Common myeloid progenitor, CD34-positive (primary cell): ENCODE results near the gene CFHR3. TPM values are rescaled to one million over a fixed set of nuclear protein-coding genes. Genes with fewer than 3 reads are reported as not detected.
"Not testable (repeated sequence)": the region's sequence is repeated elsewhere in the genome, so short reads cannot be mapped to it uniquely, and the experiment has no call there.

ENCODE experiments used
- CTCF ChIA-PET: fragments of 350-600 bp; sonication (Branson Sonifier 250); formaldehyde crosslinking; loops from one replicate; lab custom pipeline; 2021; ENCODE audit warnings: antibody characterized with exemption; lab: Charles Lee
- POLR2A ChIA-PET: fragments of 350-600 bp; sonication (Branson Sonifier 250); formaldehyde crosslinking; loops from one replicate; lab custom pipeline; 2021; ENCODE audit warnings: antibody characterized with exemption; lab: Charles Lee
- DNase-seq, 3 donors: peaks; one replicate each; pipeline versions ENCODE4 v3.0.0 to v3.0.0-alpha.2; 2013
- H3K27ac ChIP-seq, 2 experiments: 1 replicate in 1 of 2; 2 replicates in 1 of 2; pipeline ENCODE4 v1.7.0; 2013; ENCODE audit warnings: inconsistent platforms in 2 of 2, low read length in 2 of 2, mild to moderate bottlenecking in 2 of 2, low read depth in 1 of 2, moderate library complexity in 1 of 2; ENCODE audit not compliant: severe bottlenecking in 2 of 2, insufficient read depth in 1 of 2, poor library complexity in 1 of 2
- H3K27me3 ChIP-seq, 5 experiments: replicated peaks in 2 of 5; 1 replicate in 3 of 5; 2 replicates in 2 of 5; pipeline versions ENCODE4 v1.6.1 to v1.7.0; 2013; ENCODE audit warnings: low read length in 4 of 5, mild to moderate bottlenecking in 2 of 5, moderate library complexity in 2 of 5, inconsistent platforms in 1 of 5; ENCODE audit not compliant: insufficient read depth in 5 of 5, control insufficient read depth in 4 of 5
- H3K36me3 ChIP-seq, 4 experiments: 1 replicate in 2 of 4; 2 replicates in 2 of 4; pipeline versions ENCODE4 v1.6.1 to v1.7.0; 2013; ENCODE audit warnings: low read length in 3 of 4, control low read depth in 1 of 4, mild to moderate bottlenecking in 1 of 4; ENCODE audit not compliant: control insufficient read depth in 4 of 4, insufficient read depth in 4 of 4
- H3K4me1 ChIP-seq, 4 experiments: 1 replicate in 3 of 4; 2 replicates in 1 of 4; pipeline versions ENCODE4 v1.6.1 to v1.7.1; 2013; ENCODE audit warnings: low read length in 3 of 4, mild to moderate bottlenecking in 3 of 4, control low read depth in 1 of 4, inconsistent platforms in 1 of 4, moderate library complexity in 1 of 4; ENCODE audit not compliant: control insufficient read depth in 4 of 4, insufficient read depth in 4 of 4; ENCODE audit errors: control extremely low read depth in 1 of 4
- H3K4me3 ChIP-seq, 7 experiments: 1 replicate in 4 of 7; 2 replicates in 3 of 7; pipeline versions ENCODE4 v1.5.1 to v1.7.0; 2013; ENCODE audit warnings: mild to moderate bottlenecking in 7 of 7, low read length in 6 of 7, moderate library complexity in 6 of 7, inconsistent platforms in 2 of 7, low read depth in 2 of 7, control low read depth in 1 of 7; ENCODE audit not compliant: insufficient read depth in 4 of 7, control insufficient read depth in 1 of 7; ENCODE audit errors: extremely low read depth in 1 of 7
- H3K9me3 ChIP-seq, 5 experiments: 1 replicate in 4 of 5; 2 replicates in 1 of 5; pipeline versions ENCODE4 v1.6.1 to v1.7.1; 2013; ENCODE audit warnings: low read length in 4 of 5, mild to moderate bottlenecking in 2 of 5, inconsistent platforms in 1 of 5, low read depth in 1 of 5, moderate library complexity in 1 of 5; ENCODE audit not compliant: control insufficient read depth in 4 of 5, insufficient read depth in 2 of 5; ENCODE audit errors: control extremely low read depth in 1 of 5
- WGBS: methylation state at CpG from one replicate; pipeline ENCODE4 v1.1.5; 2013; ENCODE audit not compliant: insufficient coverage; 5-methylcytosine and 5-hydroxymethylcytosine counted together
- polyA plus RNA-seq: library from polyadenylated mRNA; unstranded; fragments of 120-200 nt; gene quantifications from one replicate; pipeline ENCODE4 v1.2.1, GENCODE V29; 2013

The CFHR3 gene
- 0.05 TPM for polyA plus RNA-seq

DNA sequence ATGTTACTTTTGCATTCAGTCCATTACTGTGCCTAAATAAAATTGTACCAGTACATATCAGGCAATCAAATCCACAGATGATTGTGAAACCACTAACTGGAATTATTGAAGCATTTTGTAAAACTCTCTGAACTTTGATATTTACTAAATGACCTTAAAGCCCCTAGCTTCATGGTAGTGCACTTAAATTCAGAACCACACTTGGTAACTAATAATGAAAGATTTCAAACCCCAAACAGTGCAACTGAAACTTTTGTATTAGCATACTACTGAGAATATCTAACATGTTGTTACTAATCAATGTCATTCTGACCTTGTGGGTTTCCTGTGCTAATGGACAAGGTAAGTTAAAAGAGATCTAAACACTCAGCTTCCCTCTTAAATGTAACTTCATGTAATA lies at the start of gene CFHR3:
TSS of gene CFHR3 (plus strand) at position 238 of the 400 bp plus-strand sequence. CDS start at position 285, 47 bp downstream.
- Histone ChIP-seq H3K27ac (no peak within 1 kb of the TSS), H3K4me1 (no peaks in the 10 kb centered on the region), H3K36me3 (no peaks in the 10 kb centered on the region), H3K27me3 (no peaks in the 10 kb centered on the region), H3K9me3 (no peaks in the 10 kb centered on the region), H3K4me3 (no peak within 1 kb of the TSS)
- ChIA-PET CTCF (no interaction called here), POLR2A (no interaction called here)
- DNase-seq, result no peak

DNA sequence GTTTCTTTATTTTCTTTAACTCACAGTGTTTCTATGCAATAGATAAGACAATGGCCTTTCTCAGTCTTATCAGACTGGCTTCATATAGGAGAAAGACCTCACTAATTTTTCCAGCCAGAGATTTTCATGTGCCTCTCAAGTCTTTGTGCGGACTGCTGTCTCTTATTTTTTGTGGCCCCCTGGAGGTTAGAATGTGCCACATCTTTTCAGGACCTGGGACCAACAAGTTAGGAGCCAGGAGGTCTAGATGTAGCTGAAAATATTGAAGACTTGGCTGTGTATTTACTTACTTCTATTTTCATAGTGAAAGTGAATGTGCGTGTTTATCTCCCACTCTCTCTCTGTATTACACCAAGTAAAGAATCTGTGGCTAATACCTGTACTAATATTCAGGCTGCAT lies 42.1 kb upstream of the CFHR3 start:
- Histone ChIP-seq H3K27ac (no peak overlapping the region), H3K9me3 (peaks cover 0 to 6% (median 0%) of the 10 kb centered on the region in 5 experiments), H3K36me3 (peaks cover 2 to 18% (median 3%) of the 10 kb centered on the region in 4 experiments), H3K4me3 (no peak overlapping the region), H3K27me3 (no peaks in the 10 kb centered on the region), H3K4me1 (no peaks in the 10 kb centered on the region)
- POLR2A ChIA-PET, result no interaction called here
- WGBS, result no CpG with 5 or more reads among the region's 2 CpGs
- DNase-seq, result no peak
- CTCF ChIA-PET, result no interaction called here

DNA sequence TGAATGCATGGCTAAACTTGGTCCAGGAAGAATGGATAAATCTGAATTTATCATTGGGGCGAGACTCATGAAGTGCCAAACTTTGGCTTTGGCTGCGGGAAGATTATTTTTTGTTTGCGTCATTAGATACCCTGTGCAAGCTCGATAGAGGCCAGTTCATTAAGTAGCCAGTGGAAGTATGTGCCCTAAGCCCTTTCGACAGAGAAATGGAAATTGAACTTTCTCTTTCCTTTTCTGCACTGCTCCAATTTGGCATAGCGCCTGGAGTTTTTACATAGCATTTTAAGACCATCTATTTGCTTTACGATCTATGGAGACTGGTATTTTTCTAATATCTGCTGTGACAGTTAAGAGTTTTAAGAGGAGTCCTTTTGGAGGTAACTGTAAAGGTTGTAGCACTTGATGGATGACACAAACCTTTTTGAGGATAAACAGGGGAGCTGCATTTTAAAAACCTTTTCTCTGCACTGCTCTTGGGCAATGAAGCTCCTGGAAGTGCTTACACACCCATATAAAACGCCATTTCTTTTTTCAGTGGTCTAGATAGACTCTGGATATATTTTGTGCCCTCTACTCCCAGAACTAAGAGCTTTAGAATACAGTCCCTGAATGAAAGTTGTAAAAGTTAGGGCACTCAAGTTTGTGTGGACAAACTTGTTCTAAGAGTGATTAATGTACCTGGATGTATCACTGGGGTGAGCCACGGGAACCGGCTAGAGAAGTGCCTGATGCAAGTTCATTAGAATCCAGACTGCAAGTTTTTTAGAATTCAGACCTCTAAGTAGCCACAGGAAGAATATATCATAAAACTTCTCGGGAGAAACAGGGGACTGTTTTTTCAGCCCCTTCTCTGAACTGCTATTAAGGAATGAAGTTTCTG lies 41.3 kb upstream of the CFHR3 start:
- ChIA-PET CTCF (interaction anchor here (2.0 kb wide), 1 partner anchor 9 kb away, joined by 5 read pairs; no protein-coding TSS in a partner anchor), POLR2A (no interaction called here)
- no peaks in the 10 kb centered on the region for H3K27me3 ChIP-seq
- peaks cover 3 to 25% (median 3%) of the 10 kb centered on the region in 4 experiments for H3K36me3 ChIP-seq
- no peak overlapping the region for H3K27ac ChIP-seq
- no peaks in the 10 kb centered on the region for H3K4me1 ChIP-seq
- no peak overlapping the region for H3K4me3 ChIP-seq
- H3K9me3 ChIP-seq, result peaks cover 2 to 12% (median 4%) of the 10 kb centered on the region in 5 experiments
- no peak for DNase-seq
- WGBS, result over 99% methylated on average over 7 of the region's 11 CpGs

DNA sequence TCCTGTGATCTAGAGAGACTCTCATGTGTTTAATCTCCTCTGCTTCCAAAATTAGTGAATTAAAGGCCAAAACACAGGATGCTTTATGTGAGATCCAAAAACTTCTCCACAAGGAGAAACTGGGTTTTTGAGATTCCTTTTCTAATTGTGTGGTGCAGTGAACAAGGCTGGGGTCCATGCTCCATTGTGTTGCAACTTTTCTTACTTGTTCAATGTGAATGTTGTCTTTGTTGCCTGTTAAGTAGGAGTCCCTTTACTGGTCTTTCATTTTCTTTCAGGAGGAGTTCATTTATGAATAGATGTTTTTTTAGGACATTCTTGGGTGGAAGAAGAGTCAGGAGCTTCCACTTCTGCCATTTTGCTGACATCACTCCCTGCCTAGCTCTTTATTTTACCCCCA lies 40.6 kb upstream of the CFHR3 start:
- Histone ChIP-seq H3K27ac (no peak overlapping the region), H3K9me3 (peaks cover 2 to 19% (median 9%) of the 10 kb centered on the region in 5 experiments), H3K27me3 (no peaks in the 10 kb centered on the region), H3K4me3 (no peak overlapping the region), H3K4me1 (no peaks in the 10 kb centered on the region), H3K36me3 (peaks cover 5 to 30% (median 7%) of the 10 kb centered on the region in 4 experiments)
- DNase-seq, result no peak
- CTCF ChIA-PET, result interaction anchor here (2.0 kb wide), 1 partner anchor 10 kb away, joined by 5 read pairs; no protein-coding TSS in a partner anchor
- POLR2A ChIA-PET, result no interaction called here

DNA sequence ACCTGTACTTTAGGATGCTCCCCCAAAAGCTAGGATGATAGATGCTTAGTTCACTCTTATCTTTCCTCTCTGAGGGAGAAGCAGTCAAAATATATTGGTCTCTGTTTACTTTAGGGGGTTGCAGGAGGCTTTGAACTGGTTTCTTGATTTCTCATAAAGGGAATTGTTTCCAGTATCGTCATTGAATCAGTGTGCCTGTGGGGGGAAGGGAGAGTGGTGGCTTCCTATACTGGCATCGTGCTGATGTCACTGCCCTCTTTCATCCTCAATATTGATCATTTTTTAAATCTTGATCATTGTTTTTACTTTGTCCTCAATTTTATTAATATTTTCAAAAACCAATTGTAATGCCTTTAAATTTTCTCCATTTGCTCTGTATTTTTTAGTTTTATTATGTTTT lies 40.2 kb upstream of the CFHR3 start:
- Histone ChIP-seq H3K4me3 (no peak overlapping the region), H3K27me3 (no peaks in the 10 kb centered on the region), H3K4me1 (no peaks in the 10 kb centered on the region), H3K36me3 (peaks cover 7 to 35% (median 10%) of the 10 kb centered on the region in 4 experiments), H3K27ac (no peak overlapping the region), H3K9me3 (peaks cover 2 to 23% (median 10%) of the 10 kb centered on the region in 5 experiments)
- CTCF ChIA-PET, result interaction anchor here (2.0 kb wide), 1 partner anchor 11 kb away, joined by 5 read pairs; no protein-coding TSS in a partner anchor
- POLR2A ChIA-PET, result no interaction called here
- no peak for DNase-seq
- WGBS, result no CpG with 5 or more reads among the region's 2 CpGs

DNA sequence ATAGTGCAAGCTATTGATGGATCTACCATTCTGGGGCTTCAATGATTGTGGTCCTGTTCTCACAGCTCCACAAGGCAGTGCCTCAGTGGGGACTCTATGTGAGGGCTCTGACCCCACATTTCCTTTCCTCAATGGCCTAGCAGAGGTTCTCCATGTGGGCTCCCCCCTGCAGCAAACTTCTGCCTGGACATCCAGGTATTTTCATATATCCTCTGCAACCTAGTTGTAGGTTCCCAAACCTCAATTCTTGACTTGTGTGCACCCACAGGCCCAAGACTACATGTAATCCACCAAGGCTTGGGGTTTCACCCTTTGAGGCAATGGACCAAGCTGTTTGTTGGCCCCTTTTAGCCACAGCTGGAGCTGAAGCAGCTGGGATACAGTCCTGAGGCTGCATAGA lies 35.9 kb upstream of the CFHR3 start:
- H3K27ac ChIP-seq, result no peak overlapping the region
- POLR2A ChIA-PET, result no interaction called here
- H3K36me3 ChIP-seq, result peaks cover 5 to 40% (median 15%) of the 10 kb centered on the region in 4 experiments
- H3K27me3 ChIP-seq, result no peaks in the 10 kb centered on the region
- H3K9me3 ChIP-seq, result peaks cover 2 to 25% (median 10%) of the 10 kb centered on the region in 5 experiments
- DNase-seq, result no peak
- H3K4me1 ChIP-seq, result no peaks in the 10 kb centered on the region
- CTCF ChIA-PET, result no interaction called here
- H3K4me3 ChIP-seq, result no peak overlapping the region

DNA sequence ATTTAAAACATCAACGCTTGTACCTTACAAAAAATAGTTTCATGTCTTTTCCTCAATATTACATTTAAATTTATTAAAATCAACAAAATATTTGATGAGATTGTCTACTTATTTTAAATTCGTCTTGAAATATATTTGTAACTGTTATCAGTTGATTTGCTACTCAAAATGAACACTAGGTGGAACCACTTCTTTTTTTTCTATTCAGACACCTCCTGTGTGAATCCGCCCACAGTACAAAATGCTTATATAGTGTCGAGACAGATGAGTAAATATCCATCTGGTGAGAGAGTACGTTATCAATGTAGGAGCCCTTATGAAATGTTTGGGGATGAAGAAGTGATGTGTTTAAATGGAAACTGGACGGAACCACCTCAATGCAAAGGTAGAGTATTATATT lies 31.4 kb upstream of the CFHR3 start:
- H3K9me3 ChIP-seq, result peaks cover 0 to 19% (median 7%) of the 10 kb centered on the region in 5 experiments
- H3K27ac ChIP-seq, H3K27me3 ChIP-seq, H3K4me1 ChIP-seq, POLR2A ChIA-PET, CTCF ChIA-PET, H3K4me3 ChIP-seq: not testable (repeated sequence)
- H3K36me3 ChIP-seq, result peaks cover 5 to 26% (median 13%) of the 10 kb centered on the region in 4 experiments
- DNase-seq, result peak in 2 of 3 donors; percentile 11 to 24
- 93% methylated on average over 2 of the region's 6 CpGs for WGBS
